GM21528 (cell line): Measurements from ENCODE around the gene PRPF8.
A peak's percentile ranks its signal among the peaks of the same experiment; 100 is the strongest.
"Not testable (repeated sequence)": the region's sequence is repeated elsewhere in the genome, so short reads cannot be mapped to it uniquely, and the experiment has no call there.

Experiments
- ATAC-seq: cut with Tn5 transposase; IDR thresholded peaks from one replicate; pipeline ENCODE4 v1.9.1; 2021; ENCODE audit warnings: mild to moderate bottlenecking, moderate library complexity; ENCODE audit not compliant: unreplicated experiment, low FRiP score

PRPF8 gene

GRCh38 chr17:1716912-1717695, 32.4 kb upstream of the PRPF8 start:
- peak; percentile 46 for ATAC-seq

GRCh38 chr17:1716076-1716911, 31.6 kb upstream of the PRPF8 start:
- ATAC-seq = peak; percentile 70

- ATAC-seq = no peak
Measured at GRCh38 chr17:1715803-1716075, 31.1 kb upstream of the PRPF8 start.

- ATAC-seq = no peak
Measured at GRCh38 chr17:1714980-1715802, 30.5 kb upstream of the PRPF8 start.

- ATAC-seq = no peak
Measured at GRCh38 chr17:1714427-1714979, 29.8 kb upstream of the PRPF8 start.

GRCh38 chr17:1713878-1714426, 29.3 kb upstream of the PRPF8 start:
- no peak for ATAC-seq

- no peak for ATAC-seq
Measured at GRCh38 chr17:1713160-1713877, 28.7 kb upstream of the PRPF8 start.

GRCh38 chr17:1712271-1712670, 27.6 kb upstream of the PRPF8 start:
- ATAC-seq = no peak

- ATAC-seq = no peak
Measured at GRCh38 chr17:1711804-1712203, 27.1 kb upstream of the PRPF8 start.

GRCh38 chr17:1710807-1711553, 26.3 kb upstream of the PRPF8 start:
- no peak for ATAC-seq

- ATAC-seq = no peak
Measured at GRCh38 chr17:1709971-1710806, 25.5 kb upstream of the PRPF8 start, which contains the start of gene TLCD2. TLCD2 (minus strand) TSS chr17:1710377; CDS start chr17:1710242, 135 bp downstream.

- no peak for ATAC-seq
Measured at GRCh38 chr17:1709403-1709951, 24.8 kb upstream of the PRPF8 start.

- ATAC-seq = not testable (repeated sequence)
Measured at GRCh38 chr17:1708791-1709346, 24.2 kb upstream of the PRPF8 start.

- ATAC-seq = no peak
Measured at GRCh38 chr17:1707107-1707506, 22.4 kb upstream of the PRPF8 start.

GRCh38 chr17:1705004-1705403, 20.3 kb upstream of the PRPF8 start:
- no peak for ATAC-seq

GRCh38 chr17:1703063-1703462, 18.4 kb upstream of the PRPF8 start:
- no peak for ATAC-seq

- not testable (repeated sequence) for ATAC-seq
Measured at GRCh38 chr17:1699891-1700290, 15.2 kb upstream of the PRPF8 start.

GRCh38 chr17:1697681-1698080, 13.0 kb upstream of the PRPF8 start:
- no peak for ATAC-seq
